ENCODE measurements around the gene AGPAT4. TPM values are rescaled to one million over a fixed set of nuclear protein-coding genes. Genes with fewer than 3 reads are reported as not detected.

The AGPAT4 gene
- total RNA-seq, 4 donors from 2014 or later = 0.36 to 0.61 (median 0.53) TPM

DNA sequence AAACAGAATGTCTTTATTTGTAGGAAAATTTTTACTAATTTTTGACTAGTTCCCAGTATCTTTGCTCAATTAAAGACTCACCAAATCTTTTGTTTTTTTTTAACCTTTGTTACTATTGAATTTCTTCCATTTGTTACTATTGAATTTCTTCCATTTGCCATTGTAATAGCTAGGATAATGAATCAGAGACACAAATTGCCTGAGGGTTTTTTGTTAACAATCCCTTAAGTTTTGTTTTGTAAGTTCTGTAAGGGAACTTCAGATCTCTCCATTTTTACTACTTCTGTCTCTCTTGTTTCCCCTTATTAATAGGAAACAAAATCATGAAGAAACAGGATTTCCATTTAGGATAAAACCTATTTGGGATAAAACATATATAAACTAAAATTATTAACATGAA is 177.9 kb downstream of the AGPAT4 start:
- Histone ChIP-seq H3K27ac (no peak overlapping the region), H3K9me3 (no peaks in the 10 kb centered on the region), H3K4me1 (no peaks in the 10 kb centered on the region), H3K4me3 (no peak overlapping the region), H3K36me3 (peaks cover 3 to 66% of the 10 kb centered on the region in 2 donors), H3K27me3 (no peaks in the 10 kb centered on the region)
- in situ Hi-C loops (cut with MboI; ENCODE audit: low sequenced_read_pairs in 4 of 4) (no loop called here), intact Hi-C loops (cut with DNase I; ENCODE audit: low total_unique reads) (no loop called here)
- DNase-seq (no peak), ATAC-seq (no peak)
- TF ChIP-seq, protein P1, sequence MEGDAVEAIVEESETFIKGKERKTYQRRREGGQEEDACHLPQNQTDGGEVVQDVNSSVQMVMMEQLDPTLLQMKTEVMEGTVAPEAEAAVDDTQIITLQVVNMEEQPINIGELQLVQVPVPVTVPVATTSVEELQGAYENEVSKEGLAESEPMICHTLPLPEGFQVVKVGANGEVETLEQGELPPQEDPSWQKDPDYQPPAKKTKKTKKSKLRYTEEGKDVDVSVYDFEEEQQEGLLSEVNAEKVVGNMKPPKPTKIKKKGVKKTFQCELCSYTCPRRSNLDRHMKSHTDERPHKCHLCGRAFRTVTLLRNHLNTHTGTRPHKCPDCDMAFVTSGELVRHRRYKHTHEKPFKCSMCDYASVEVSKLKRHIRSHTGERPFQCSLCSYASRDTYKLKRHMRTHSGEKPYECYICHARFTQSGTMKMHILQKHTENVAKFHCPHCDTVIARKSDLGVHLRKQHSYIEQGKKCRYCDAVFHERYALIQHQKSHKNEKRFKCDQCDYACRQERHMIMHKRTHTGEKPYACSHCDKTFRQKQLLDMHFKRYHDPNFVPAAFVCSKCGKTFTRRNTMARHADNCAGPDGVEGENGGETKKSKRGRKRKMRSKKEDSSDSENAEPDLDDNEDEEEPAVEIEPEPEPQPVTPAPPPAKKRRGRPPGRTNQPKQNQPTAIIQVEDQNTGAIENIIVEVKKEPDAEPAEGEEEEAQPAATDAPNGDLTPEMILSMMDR (IDR thresholded peaks at IDR 0.05 in 4 of 5, conservative IDR thresholded peaks at IDR 0.05 in 1 of 5) = no peak
- TF ChIP-seq POLR2A (IDR thresholded peaks at IDR 0.05) = no peak

DNA sequence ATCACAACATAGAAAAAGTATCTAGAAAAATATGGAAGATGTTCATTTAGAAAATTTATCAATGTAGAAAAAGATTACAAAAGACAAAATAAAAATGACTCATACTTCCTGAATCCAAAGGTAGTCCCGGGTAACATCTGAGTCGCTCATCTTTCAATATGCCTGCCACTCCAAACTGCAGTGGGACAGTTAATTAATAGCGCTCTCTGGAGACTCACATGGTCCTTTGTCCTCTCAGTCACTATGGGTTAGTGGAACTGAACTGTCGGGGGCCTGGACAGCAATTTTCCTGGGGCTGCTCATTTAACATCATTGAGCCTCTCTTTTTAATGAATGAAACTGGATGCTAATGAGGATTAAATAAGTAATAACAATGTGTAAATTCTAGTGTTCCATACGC is 178.9 kb downstream of the AGPAT4 start:
- Histone ChIP-seq H3K4me1 (no peaks in the 10 kb centered on the region), H3K4me3 (no peak overlapping the region), H3K27me3 (no peaks in the 10 kb centered on the region), H3K27ac (no peak overlapping the region), H3K36me3 (peaks cover 3 to 60% of the 10 kb centered on the region in 2 donors), H3K9me3 (no peaks in the 10 kb centered on the region)
- TF ChIP-seq, protein P1 (IDR thresholded peaks at IDR 0.05 in 4 of 5, conservative IDR thresholded peaks at IDR 0.05 in 1 of 5) = no peak
- no peak for TF ChIP-seq POLR2A (IDR thresholded peaks at IDR 0.05)
- ATAC-seq (no peak), DNase-seq (no peak)
- in situ Hi-C loops (cut with MboI; ENCODE audit: low sequenced_read_pairs in 4 of 4) (no loop called here), intact Hi-C loops (cut with DNase I; ENCODE audit: low total_unique reads) (no loop called here)

DNA sequence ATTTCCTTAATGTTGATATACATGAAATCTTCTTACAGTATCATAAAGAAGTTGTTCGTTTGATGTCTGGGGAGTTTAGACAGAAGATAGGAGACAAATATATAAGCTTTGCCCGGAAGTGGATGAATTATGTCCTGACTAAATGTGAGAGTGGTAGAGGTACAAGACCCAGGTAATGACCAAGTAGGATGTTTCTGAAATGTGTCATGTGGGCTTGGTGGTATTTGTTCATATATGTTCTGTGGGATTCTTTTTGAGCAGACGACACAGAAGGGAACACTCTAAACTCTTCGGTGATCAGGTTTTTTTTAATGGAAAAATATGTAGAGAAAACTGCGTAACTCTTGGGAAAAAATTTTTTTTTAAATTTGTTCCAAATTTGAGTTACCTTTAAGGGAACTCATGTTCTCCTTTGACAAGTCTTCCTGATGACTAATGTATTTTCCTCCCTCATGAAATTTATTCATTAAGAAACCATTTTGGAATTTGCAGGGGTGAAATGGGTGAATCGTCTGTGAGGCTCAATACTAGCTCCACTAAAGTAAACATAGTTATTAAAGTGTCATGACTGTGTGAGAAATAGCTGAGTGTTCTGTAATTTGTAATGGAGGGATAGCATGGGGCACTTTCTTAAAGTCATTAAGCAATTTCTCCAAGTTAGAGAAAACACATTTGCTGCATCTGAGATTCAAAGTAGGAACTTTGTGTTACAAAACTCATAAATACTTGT is 181.7 kb downstream of the AGPAT4 start:
- H3K36me3 ChIP-seq = peaks cover 7 to 77% of the 10 kb centered on the region in 2 donors
- in situ Hi-C loops (cut with MboI; ENCODE audit: low sequenced_read_pairs in 4 of 4) = no loop called here

DNA sequence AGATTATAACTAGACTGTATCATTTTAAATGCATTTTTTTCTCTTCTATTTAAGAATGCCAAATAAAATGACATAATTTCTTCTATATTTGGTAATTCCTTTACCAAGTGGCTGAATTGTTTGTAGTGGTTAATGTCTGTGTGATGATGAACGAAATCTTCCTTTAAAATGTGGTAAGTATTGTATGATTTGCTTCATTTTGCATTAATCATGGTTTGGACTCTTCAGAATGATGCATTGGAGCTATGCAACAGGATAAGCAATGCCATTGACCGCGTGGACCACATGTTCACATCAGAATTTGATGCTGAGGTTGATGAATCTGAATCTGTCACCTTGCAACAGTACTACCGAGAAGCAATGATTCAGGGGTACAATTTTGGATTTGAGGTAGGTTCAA is 182.7 kb downstream of the AGPAT4 start:
- in situ Hi-C loops (cut with MboI; ENCODE audit: low sequenced_read_pairs in 4 of 4) (no loop called here), intact Hi-C loops (cut with DNase I; ENCODE audit: low total_unique reads) (no loop called here)
- no peak for DNase-seq
- Histone ChIP-seq H3K4me1 (no peaks in the 10 kb centered on the region), H3K36me3 (peaks cover 7 to 77% of the 10 kb centered on the region in 2 donors), H3K4me3 (no peak overlapping the region), H3K27me3 (no peaks in the 10 kb centered on the region), H3K9me3 (no peaks in the 10 kb centered on the region), H3K27ac (no peak overlapping the region)
- no peak for ATAC-seq
- TF ChIP-seq POLR2A (IDR thresholded peaks at IDR 0.05) = no peak
- TF ChIP-seq, protein P1 (IDR thresholded peaks at IDR 0.05 in 4 of 5, conservative IDR thresholded peaks at IDR 0.05 in 1 of 5) = no peak

More for the DNA sequence above, 181.7 kb downstream of the AGPAT4 start:
- H3K4me3 ChIP-seq = no peak overlapping the region
- intact Hi-C loops (cut with DNase I; ENCODE audit: low total_unique reads) = no loop called here
- no peaks in the 10 kb centered on the region for H3K4me1 ChIP-seq
- no peak overlapping the region for H3K27ac ChIP-seq
- TF ChIP-seq, protein P1 (IDR thresholded peaks at IDR 0.05 in 4 of 5, conservative IDR thresholded peaks at IDR 0.05 in 1 of 5) = no peak
- TF ChIP-seq POLR2A (IDR thresholded peaks at IDR 0.05) = no peak
- H3K9me3 ChIP-seq = no peaks in the 10 kb centered on the region
- no peak for ATAC-seq
- H3K27me3 ChIP-seq = no peaks in the 10 kb centered on the region
- no peak for DNase-seq
